HG03378 (cell line): ENCODE data around the gene DCP2.
A peak's percentile ranks its signal among the peaks of the same experiment; 100 is the strongest.

Source experiments
- ATAC-seq: cut with Tn5 transposase; IDR thresholded peaks from one replicate; pipeline ENCODE4 v1.9.1; 2021; ENCODE audit warnings: mild to moderate bottlenecking, moderate library complexity; ENCODE audit not compliant: unreplicated experiment

DCP2 gene

DNA sequence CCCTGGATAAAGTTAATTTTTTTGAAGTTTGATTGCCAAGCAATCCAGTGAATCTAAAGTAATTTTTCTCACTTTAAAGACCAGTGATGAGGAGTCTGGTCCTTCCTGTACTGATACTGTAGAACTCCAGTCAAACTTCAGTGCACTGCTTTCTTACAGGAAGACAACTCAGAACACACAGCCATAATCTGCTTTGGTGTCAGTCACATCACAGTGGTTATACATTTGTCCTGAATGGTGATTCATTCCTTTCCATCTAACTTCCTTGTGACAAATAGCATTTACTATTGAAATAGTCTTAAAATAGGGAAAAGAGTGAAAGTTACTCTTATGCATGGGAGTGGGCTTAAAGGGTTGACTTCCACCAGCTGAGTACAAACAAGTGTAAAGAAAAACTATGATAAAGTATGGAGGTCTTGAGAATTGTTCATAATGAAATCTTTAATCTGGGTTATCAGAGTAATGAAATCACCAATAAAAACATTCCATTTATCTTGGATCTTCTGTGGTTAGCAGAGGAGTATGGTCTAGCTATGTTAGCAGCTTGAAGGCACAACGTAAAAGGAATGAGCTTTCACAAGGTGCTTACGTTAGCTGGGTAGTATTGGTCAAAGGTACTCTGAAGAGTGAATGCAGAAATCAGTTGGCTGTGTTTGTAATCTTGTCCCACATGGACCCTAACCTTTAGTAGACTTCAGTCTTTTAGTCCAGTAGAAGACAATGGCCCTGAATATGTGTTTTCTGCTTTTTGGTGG, 41.5 kb downstream of the DCP2 start:
- no peak for ATAC-seq

DNA sequence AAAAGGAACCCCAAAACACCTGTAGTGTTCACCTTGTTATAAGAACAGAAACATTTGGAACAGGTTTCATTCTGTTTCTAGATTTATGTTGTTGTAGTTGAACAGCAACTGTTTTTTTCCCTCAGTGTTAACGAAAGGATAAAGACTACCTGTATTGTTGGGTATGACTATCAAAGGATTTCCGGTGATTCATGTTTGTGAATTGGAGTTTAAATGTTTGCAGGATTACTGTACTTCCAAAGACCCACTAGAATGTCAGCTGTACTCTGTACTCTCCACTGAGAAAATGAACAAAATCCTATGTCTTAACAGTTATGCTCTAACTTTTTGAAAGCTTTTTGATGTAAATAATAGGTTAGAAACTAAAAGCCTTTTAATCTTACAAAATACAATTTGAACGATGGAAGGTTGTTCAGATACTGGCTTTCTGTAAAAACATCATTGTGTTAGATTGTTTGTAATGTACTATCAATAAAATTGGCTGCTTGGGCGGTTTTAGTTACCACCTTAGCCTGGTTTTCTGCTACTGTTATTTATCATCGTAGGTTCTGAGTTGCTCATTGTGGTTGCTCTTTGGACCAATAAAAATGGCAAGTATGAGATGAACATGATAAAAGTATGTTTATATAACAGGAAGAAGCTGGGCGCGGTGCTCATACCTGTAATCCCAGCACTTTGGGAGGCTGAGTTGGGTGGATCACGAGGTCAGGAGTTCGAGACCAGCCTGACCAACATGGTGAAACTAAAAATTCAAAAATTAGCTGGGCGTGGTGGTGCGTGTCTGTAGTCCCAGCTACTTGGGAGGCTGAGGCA, 44.1 kb downstream of the DCP2 start:
- no peak for ATAC-seq

DNA sequence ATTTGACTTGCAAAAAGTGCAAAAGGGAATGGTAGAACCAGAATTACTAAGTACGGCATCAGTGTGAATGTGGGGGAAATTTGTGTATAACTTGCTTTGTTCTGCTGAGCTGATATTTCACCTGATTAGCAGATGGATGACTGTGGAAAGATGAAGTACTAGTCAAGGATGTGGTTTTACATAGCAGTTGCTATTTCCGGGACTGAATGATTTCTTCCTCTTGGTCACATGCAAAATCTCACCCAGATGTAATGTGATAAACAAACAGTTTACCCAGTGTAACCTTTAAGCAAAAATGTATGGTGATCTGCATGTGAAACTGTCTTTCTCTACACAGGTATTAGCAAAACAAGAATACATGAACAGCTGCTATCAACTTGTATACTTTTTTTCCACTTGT, 46.1 kb downstream of the DCP2 start:
- ATAC-seq, result peak; percentile 83

DNA sequence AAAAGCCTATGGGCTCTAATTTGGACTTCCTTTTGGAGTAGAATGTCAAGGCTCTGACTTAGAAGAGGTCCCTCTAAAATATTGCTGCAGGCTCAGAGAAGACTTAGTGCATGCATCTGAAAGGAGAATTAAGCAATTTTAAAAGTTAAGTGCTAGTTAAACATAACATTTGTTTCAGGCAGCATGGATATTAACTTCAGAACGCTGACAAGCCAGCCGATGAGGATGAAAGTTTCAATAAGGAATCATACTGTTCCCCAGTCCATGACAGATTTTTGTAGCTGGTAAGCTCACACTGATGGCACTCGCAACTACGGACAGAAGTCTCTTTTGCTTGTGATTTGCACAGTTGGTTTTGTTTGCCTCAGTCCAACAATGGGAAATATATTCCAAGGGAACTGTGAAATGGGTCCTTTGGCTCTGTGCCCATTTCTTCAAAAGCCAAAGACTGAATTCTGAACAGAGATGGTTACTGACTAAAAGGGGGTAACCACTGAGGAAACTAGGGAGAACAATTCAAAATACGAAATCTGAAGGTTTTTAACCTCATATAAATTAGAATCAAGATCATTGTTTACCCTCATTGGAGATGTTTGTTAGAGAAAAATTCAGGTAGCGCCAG, 47.6 kb downstream of the DCP2 start:
- ATAC-seq, result no peak

DNA sequence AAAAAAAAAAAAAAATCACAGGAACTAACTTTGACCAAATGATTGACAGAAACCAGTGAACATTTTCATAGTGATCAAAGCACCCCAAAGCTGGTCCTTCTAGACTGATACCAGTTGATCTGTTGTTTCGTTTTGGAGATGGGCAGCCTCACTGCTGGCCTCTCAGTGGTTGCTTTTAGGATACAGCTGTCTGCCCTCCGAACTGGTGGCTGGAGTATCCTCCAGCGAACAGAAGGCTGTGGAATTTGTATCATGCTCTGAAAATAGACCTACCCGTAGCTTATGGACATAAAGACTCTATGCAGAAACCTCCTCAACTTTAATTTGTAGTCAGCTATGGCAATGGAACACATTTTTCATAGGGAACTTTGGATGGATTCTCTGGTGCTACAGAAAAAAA, 49.0 kb downstream of the DCP2 start:
- ATAC-seq, result no peak

DNA sequence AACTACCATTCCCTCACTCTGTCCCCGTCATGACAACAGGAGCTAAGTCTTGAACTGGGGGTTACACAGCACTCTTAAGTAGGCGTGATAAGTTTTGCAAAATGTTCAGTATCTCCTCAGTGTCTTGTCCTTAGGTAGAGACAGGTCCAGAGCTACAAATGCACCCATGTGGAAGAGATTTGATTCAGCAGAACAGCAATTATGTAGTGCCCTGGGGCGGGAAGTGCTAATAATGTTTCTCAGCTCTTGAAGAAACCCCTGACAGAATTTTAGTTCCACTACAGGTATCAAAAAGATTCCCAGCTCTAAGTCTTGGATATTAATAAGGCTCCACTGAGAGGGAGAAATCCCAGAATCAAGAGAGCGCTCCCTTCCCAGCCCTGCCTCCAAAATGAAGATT, 49.6 kb downstream of the DCP2 start:
- ATAC-seq, result no peak

DNA sequence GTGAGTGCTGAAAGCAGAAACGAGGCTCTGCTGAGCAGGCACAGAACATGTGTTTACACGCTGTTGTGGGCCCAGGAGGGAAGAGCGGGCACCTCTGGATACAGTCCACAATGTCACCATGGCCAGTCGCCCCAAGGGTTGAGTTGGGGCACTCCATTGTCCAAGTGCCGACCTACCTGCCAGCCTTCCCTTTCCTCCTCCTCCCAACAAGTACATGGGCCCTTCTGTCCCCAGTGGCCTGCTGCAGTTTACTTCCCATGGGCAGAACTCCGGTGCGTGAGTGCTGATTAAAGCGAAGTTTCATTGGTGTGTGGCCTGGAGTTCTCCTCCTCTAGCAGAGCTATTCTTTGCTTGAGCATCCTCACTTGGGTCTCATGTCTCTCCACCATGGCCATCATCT, 50.4 kb downstream of the DCP2 start:
- no peak for ATAC-seq

DNA sequence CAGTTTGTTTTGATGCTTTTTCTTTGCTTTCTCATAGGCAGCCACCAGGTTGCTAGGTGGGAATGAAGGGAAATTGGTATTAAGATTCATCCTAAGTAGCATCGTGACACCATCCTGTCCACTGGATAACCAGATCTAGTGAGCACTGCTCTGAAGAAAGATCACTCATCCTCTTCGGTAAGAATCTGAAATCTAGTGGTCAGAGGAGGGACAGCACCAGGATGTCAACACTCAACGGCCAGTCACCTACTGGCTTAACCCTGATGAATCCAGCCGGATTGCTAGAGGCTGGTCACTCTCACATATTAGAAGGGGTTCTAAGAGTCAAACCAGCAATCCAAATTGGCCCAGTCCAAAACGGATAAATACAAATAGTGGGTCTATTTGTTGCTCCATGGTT, 50.8 kb downstream of the DCP2 start:
- ATAC-seq, result no peak

DNA sequence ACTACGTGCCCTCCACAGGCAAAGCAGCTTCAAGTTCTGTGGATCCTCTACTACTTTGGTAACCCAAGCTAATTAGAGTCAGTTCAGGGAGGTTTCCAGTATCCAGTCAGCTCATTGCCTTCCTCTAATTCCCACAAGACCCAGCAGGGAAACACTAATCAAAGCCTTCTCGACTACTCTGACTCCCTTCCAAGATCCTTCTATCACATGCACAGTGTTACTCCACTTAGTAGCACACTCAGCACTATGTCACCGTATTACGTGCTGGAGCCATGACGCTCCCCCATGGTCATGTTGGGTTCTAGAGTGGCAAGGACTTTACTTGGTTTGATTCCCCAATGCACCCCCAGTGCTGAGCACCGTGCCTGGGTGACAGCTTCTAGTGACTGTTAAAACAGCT, 53.0 kb downstream of the DCP2 start:
- ATAC-seq, result no peak

DNA sequence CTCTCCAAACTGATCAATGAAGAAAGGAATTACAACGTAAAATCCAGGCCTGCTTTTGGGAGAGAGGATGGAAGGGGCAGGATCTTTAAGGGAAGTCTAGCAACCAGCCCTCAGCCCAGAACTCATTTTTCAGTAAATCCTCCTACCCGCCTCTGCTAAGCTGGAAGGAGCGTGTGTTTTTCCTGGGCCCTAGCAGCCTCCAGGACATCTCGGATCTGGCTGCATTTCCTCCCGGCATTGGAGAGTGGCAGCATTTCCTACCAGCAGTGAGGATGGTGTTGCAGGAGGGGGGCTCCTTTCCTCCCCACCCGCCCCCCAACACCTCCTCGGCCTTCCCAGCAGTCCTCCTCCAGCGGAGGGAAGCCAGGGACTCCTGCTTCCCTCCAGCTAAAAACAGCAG, 54.5 kb downstream of the DCP2 start:
- ATAC-seq, result no peak

DNA sequence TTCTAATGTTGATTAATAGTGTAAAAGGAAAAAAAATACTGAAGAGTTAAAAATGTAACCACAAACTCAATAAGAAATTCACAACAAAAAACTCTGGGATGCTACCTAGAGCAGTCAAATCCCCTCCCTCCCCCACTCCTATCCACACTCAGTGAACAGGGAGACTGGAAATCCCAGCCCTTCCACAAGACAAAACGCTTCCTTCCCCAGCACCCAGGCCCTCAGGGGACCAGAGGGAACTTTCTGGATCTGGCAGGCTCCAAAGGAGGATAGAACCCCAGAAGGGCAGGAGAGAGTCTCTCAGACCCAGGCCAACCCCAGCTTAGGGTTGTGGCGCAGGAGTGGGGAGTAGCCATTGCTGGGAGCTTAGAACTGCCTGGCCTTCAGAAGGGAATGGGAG, 55.0 kb downstream of the DCP2 start:
- ATAC-seq, result no peak

DNA sequence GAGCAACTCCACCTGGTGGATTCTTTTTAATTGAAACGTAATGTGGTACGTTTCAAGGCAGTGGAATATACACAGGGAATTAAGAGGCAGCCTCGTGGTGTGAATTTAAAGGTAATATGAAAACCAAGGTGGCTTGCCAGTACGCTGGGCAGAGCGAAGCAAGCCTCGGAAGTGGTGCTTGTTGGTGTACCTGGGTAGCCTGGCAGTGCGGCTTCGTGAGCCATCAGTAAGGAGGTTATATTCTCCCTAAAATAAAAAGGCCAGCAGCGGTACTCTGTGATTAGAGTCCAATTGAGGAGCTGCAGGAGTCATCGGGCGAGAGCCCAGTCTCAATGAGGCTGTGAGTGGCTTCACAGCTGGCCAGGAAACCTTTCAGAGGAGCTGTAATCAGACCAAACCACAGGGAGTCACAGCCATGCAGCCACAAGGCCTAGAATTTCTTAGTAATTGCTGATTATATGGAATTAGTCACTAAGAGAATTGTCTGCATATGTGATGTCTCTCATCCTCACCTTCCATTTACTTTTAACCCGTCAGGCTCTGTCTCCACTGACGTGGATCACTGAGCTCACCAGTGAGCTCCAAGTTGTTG, 57.7 kb downstream of the DCP2 start:
- ATAC-seq, result no peak

DNA sequence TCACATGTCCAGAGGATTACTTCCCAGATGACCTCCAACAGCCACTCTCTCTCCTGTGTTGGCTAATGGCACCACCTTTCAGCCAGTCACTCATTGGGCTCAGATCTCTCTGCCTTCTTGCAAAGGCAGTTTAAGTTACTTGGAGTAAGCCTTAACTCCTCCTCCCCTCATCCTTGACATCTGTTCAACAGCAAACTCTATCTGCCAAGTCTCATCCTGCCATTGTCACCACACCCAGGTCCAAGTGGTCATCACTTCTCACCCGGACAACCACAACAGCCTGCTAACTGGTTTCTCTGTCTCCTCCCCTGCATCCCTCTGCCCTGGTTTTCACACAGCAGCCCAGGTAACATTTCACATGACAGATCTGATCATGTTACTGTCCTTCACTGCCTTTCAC, 58.5 kb downstream of the DCP2 start:
- no peak for ATAC-seq

DNA sequence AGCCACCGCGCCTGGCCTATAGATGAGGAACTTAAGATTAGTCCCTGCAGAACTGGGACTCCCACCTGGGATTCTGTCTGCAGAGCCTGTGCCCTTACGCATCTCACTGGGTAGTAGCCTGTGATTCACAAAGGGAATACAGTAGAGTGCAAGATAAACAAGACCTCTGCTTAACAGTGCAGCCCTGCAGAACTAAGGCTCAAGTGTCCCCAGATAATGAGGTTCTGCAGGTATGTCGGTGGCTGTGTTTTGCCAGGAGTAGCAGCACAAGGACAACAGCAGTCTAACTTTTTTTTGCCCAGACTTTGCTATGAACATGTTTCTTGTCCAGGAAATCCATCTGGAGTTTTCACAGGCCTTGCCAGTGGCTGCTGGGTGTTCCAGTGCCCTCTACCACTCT, 59.7 kb downstream of the DCP2 start:
- no peak for ATAC-seq

DNA sequence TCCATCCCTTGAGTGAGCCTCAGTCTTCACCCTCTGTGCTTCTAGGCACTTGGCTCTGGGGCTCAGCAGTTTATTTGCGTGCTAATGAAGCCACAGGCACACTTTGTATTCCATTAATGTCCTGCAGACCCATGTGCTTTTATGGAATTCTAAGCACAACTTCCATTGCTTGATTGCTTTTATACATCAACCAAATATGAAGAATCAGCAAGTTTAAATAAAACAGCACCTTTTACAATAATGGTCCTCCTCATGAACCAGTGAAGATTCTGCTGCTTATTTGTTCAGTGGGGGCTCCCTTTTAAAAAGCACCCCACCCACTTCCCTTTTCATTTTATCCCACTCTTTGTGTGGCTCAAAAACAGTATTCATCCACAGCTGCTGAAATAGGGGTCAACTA, 60.2 kb downstream of the DCP2 start:
- no peak for ATAC-seq

DNA sequence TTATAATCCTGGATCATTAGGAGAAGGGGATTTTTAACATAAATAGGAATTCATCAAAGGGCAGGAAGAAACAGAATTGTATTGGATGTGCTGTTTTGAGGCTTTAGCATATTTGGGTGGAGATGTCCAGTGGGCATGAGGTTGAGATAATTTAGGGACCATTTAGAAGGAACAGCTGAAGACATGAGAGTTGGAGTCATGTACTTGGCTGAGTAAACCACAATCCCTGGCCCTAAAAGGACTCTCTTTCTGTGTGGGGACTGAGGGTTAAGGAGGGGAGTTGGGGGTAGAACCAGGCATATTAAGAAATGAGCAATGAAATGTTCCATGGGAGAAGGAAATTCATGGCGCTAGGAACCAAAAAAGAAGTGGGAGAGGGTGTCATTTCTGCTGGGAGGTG, 61.5 kb downstream of the DCP2 start:
- no peak for ATAC-seq

DNA sequence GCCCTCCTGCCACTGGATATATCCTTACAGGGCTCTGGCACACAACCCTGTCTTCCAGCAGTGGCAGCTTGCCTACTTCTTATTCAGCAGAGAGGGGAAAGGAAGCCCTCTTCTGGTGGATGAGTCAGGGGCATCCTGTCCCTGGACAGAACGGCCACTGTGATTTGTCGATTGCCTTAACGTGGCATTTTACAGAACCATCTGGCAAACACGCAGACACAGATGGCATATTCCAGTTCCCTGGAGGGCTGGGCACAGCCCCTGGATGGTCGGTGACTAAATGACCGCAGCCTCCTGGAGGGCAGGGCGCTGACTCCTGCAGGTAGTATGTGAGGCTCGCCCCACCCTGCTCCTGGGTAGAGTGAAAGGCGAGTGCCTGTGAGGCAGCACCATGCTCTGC, 62.1 kb downstream of the DCP2 start:
- ATAC-seq, result no peak

DNA sequence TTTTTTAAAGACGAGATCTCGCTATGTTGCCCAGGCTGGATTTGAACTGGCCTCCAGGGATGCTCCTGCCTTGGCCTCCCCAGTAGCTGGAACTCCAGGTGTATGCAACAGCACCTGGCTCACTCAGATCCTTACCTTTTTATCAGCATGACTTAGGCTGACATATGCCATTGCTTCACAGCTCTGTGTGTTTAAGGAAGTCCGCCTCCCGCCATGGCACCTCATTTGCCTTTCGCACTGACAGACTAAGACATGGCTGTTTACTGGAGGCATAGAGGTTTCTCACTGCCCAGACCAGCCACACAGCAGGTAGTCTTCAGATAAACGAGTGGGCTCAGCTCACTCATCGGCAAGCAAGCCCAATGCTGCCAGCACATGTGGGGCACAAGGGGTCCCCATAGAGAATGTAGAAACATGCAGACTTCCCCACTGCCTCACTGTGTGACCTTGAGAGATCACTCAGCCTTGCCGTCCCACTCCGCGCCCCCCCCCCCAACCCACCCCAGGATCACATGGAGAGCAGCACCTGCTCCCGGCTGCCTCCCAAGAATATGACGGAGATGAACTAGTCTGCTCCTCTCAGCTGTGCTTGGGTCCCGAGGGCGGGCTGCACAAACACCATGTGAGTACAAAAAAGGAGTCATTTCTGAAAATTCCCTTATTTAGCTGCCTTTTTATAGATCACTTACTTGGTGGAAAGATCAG, 62.8 kb downstream of the DCP2 start:
- no peak for ATAC-seq

DNA sequence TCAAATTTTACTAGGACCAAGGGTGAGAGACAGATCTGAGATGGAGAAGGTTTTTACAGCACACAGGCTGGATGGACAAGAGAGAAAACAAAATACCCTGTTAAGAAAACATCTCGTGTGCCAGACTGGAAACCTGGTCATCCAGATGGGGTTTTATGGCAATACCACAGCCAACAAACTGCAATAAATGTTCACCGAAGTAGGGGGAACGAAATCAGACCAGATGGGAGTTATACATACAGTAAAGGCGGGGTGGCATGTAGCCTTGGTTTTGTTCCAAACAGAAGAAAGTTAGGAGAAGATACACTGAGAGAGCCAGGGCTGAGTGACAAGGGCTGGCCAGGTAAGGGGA, 63.3 kb downstream of the DCP2 start:
- no peak for ATAC-seq

DNA sequence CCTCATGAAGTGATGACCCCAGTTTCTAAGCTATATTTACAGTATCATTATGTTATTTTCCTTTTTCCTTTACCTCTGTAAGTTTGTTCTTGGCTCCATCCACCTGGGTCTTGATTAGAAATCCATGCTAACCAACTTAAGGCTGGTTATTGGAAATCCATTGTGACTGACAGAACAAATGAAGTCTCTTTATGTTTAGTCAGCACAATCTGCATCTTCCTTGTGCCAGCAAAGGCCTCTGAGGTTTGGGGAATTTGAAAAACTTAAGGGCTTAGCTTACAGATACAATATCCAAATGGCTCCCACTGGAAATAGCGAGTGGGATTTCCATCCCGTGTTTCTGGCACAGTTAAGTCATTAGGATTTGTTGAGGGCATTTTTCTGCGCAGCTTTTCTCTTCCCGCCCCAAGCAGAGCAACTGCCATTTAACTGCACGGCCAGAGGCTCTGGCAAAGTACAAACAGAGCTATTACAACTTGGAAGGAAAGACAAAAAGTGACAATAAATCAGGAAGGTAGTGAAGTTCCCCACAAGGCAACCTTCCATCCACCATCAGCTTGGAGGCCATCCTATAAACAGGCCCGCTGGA, 64.2 kb downstream of the DCP2 start:
- ATAC-seq, result no peak
